IPS DF 6.9 (cell line): ENCODE results near the gene ADRA1B.
A peak's percentile ranks its signal among the peaks of the same experiment; 100 is the strongest.

Source experiments
- DNase-seq: peaks from one replicate; pipeline ENCODE4 v3.0.0-alpha.2; 2013; ENCODE audit warnings: low read depth, low spot score
- H3K27ac ChIP-seq: one replicate; pipeline ENCODE4 v1.5.1; 2013; ENCODE audit warnings: low read length, control low read depth
- H3K27me3 ChIP-seq: 2 replicates; pipeline ENCODE4 v1.6.1; 2013; ENCODE audit warnings: mild to moderate bottlenecking, low read length; ENCODE audit not compliant: control insufficient read depth, insufficient read depth
- H3K36me3 ChIP-seq: 2 replicates; pipeline ENCODE4 v1.6.1; 2013; ENCODE audit warnings: low read length; ENCODE audit not compliant: control insufficient read depth, insufficient read depth
- H3K4me1 ChIP-seq: 2 replicates; pipeline ENCODE4 v1.6.1; 2013; ENCODE audit warnings: low read length; ENCODE audit not compliant: control insufficient read depth, insufficient read depth
- H3K4me3 ChIP-seq: 2 replicates; pipeline ENCODE4 v1.5.1; 2013; ENCODE audit warnings: mild to moderate bottlenecking, low read length
- H3K9me3 ChIP-seq: 2 replicates; pipeline ENCODE4 v1.6.1; 2013; ENCODE audit warnings: low read length, inconsistent platforms; ENCODE audit not compliant: control insufficient read depth, insufficient read depth
- WGBS: extraction: QIAGEN DNeasy Blood & Tissue Kit; methylation state at CpG from one replicate; pipeline ENCODE4 v1.1.7; 2013; ENCODE audit warnings: mixed read lengths, missing lambda C conversion rate; ENCODE audit not compliant: insufficient read length, insufficient coverage; 5-methylcytosine and 5-hydroxymethylcytosine counted together

Gene ADRA1B

GRCh38 chr5:159969966-159970365 lies 53.7 kb downstream of the ADRA1B start:
- H3K27ac ChIP-seq = no peak overlapping the region
- H3K4me1 ChIP-seq = peaks cover 2% of the 10 kb centered on the region; the same call in 1 of the 2 replicates
- no peak for DNase-seq
- peaks cover 21% of the 10 kb centered on the region for H3K27me3 ChIP-seq
- no peaks in the 10 kb centered on the region for H3K9me3 ChIP-seq
- no peak overlapping the region for H3K4me3 ChIP-seq
- no peaks in the 10 kb centered on the region for H3K36me3 ChIP-seq

- H3K4me1 ChIP-seq = peaks cover 2% of the 10 kb centered on the region; the same call in 1 of the 2 replicates
- no peak overlapping the region for H3K4me3 ChIP-seq
- DNase-seq = no peak
- peaks cover 21% of the 10 kb centered on the region for H3K27me3 ChIP-seq
- no peaks in the 10 kb centered on the region for H3K9me3 ChIP-seq
- WGBS = no CpG with 5 or more reads among the region's 4 CpGs
- H3K36me3 ChIP-seq = no peaks in the 10 kb centered on the region
- H3K27ac ChIP-seq = no peak overlapping the region
Measured at GRCh38 chr5:159971038-159971437, 54.8 kb downstream of the ADRA1B start.

GRCh38 chr5:159971514-159971913 lies 55.2 kb downstream of the ADRA1B start:
- WGBS = no CpG with 5 or more reads among the region's 11 CpGs
- H3K9me3 ChIP-seq = no peaks in the 10 kb centered on the region
- peaks cover 21% of the 10 kb centered on the region for H3K27me3 ChIP-seq
- peaks cover 2% of the 10 kb centered on the region; the same call in 1 of the 2 replicates for H3K4me1 ChIP-seq
- H3K27ac ChIP-seq = no peak overlapping the region
- H3K4me3 ChIP-seq = peak overlapping the region; percentile 51; the same call in 1 of the 2 replicates
- no peak for DNase-seq
- H3K36me3 ChIP-seq = no peaks in the 10 kb centered on the region

- no peak overlapping the region for H3K27ac ChIP-seq
- peak overlapping the region; percentile 51; the same call in 1 of the 2 replicates for H3K4me3 ChIP-seq
- H3K4me1 ChIP-seq = peaks cover 2% of the 10 kb centered on the region; the same call in 1 of the 2 replicates
- no peaks in the 10 kb centered on the region for H3K36me3 ChIP-seq
- WGBS = no CpG with 5 or more reads among the region's 76 CpGs
- no peaks in the 10 kb centered on the region for H3K9me3 ChIP-seq
- no peak for DNase-seq
- H3K27me3 ChIP-seq = peaks cover 21% of the 10 kb centered on the region
Measured at GRCh38 chr5:159971931-159972461, 55.7 kb downstream of the ADRA1B start.

- no CpG with 5 or more reads among the region's 50 CpGs for WGBS
- Histone ChIP-seq H3K4me3 (no peak overlapping the region; the same call in 1 of the 2 replicates), H3K4me1 (peaks cover 2% of the 10 kb centered on the region; the same call in 1 of the 2 replicates), H3K36me3 (no peaks in the 10 kb centered on the region), H3K27me3 (peaks cover 21% of the 10 kb centered on the region), H3K9me3 (no peaks in the 10 kb centered on the region), H3K27ac (no peak overlapping the region)
- no peak for DNase-seq
Measured at GRCh38 chr5:159972538-159973362, 56.5 kb downstream of the ADRA1B start.

- H3K4me3 ChIP-seq = no peak overlapping the region
- H3K27me3 ChIP-seq = peaks cover 21% of the 10 kb centered on the region
- DNase-seq = no peak
- H3K4me1 ChIP-seq = peaks cover 2% of the 10 kb centered on the region; the same call in 1 of the 2 replicates
- H3K9me3 ChIP-seq = no peaks in the 10 kb centered on the region
- H3K36me3 ChIP-seq = no peaks in the 10 kb centered on the region
- no peak overlapping the region for H3K27ac ChIP-seq
- WGBS = no CpG with 5 or more reads among the region's 2 CpGs
Measured at GRCh38 chr5:159975462-159976019, 59.3 kb downstream of the ADRA1B start.

- Histone ChIP-seq H3K4me1 (peaks cover 2% of the 10 kb centered on the region; the same call in 1 of the 2 replicates), H3K27me3 (peaks cover 14% of the 10 kb centered on the region; the same call in 1 of the 2 replicates), H3K4me3 (no peak overlapping the region), H3K36me3 (no peaks in the 10 kb centered on the region), H3K27ac (no peak overlapping the region), H3K9me3 (no peaks in the 10 kb centered on the region)
- no CpG with 5 or more reads among the region's 3 CpGs for WGBS
- DNase-seq = no peak
Measured at GRCh38 chr5:159976921-159977320, 60.6 kb downstream of the ADRA1B start.

- Histone ChIP-seq H3K36me3 (no peaks in the 10 kb centered on the region), H3K4me1 (no peaks in the 10 kb centered on the region), H3K9me3 (no peaks in the 10 kb centered on the region), H3K4me3 (no peak overlapping the region), H3K27ac (no peak overlapping the region), H3K27me3 (peaks cover 3% of the 10 kb centered on the region; the same call in 1 of the 2 replicates)
- no CpG with 5 or more reads among the region's 2 CpGs for WGBS
- DNase-seq = no peak
Measured at GRCh38 chr5:159978358-159978757, 62.1 kb downstream of the ADRA1B start.

- Histone ChIP-seq H3K36me3 (no peaks in the 10 kb centered on the region), H3K27me3 (peaks cover 6% of the 10 kb centered on the region), H3K9me3 (no peaks in the 10 kb centered on the region), H3K4me3 (no peak overlapping the region), H3K4me1 (no peaks in the 10 kb centered on the region; the same call in 1 of the 2 replicates), H3K27ac (no peak overlapping the region)
- no peak for DNase-seq
- WGBS = no CpG with 5 or more reads among the region's 8 CpGs
Measured at GRCh38 chr5:159982421-159983173, 66.3 kb downstream of the ADRA1B start.
